HEK293 (cell line): Measurements from ENCODE around the gene SMAD7.

ENCODE experiments used
- CTCF ChIA-PET: fragments of 350-600 bp; formaldehyde crosslinking; extraction: SDS; loops from one replicate; lab custom pipeline; 2021; ENCODE audit warnings: antibody characterized with exemption; lab: Yijun Ruan, JAX
- POLR2A ChIA-PET: fragments of 300-600 bp; formaldehyde crosslinking; extraction: SDS; loops from one replicate; lab custom pipeline; 2020; ENCODE audit warnings: antibody characterized with exemption, inconsistent platforms; lab: Yijun Ruan, JAX
- H3K27ac ChIP-seq: fragments of 200-500 bp; sonication (Bioruptor generic); 2 replicates; pipeline ENCODE4 v1.5.1; 2014; ENCODE audit warnings: low read depth, low read length, control low read depth, inconsistent platforms; ENCODE audit errors: extremely low read depth
- H3K36me3 ChIP-seq, 2 experiments: fragments of 200-500 bp in 1 of 2; sonication (Bioruptor generic) in 1 of 2; 1 replicate in 1 of 2; 2 replicates in 1 of 2; pipeline ENCODE4 v1.5.1; 2014 to 2017; ENCODE audit warnings: inconsistent platforms in 2 of 2, low read length in 2 of 2; ENCODE audit not compliant: control insufficient read depth in 2 of 2, insufficient read depth in 1 of 2
- H3K4me1 ChIP-seq: fragments of 200-500 bp; sonication (Bioruptor generic); 2 replicates; pipeline ENCODE4 v1.5.1; 2014; ENCODE audit warnings: mild to moderate bottlenecking, low read length, inconsistent platforms; ENCODE audit not compliant: control insufficient read depth, insufficient read depth
- H3K4me3 ChIP-seq: 2 replicates; pipeline ENCODE4 v1.5.1; 2011; ENCODE audit warnings: low read depth, mild to moderate bottlenecking, control low read depth, low read length, moderate library complexity
- H3K9me3 ChIP-seq: fragments of 200-500 bp; sonication (Bioruptor generic); 2 replicates; pipeline ENCODE4 v1.5.1; 2014; ENCODE audit warnings: low read depth, low read length, inconsistent platforms; ENCODE audit not compliant: control insufficient read depth, insufficient read depth
- BCL11A ChIP-seq: fragments of 450-650 bp; formaldehyde crosslinking; IDR thresholded peaks from 2 replicates; pipeline ENCODE4 v1.5.1; 2016; ENCODE audit warnings: low read depth, missing biosample characterization, missing genetic modification characterization
- REST ChIP-seq: fragments of 450-650 bp; formaldehyde crosslinking; IDR thresholded peaks from 2 replicates; pipeline ENCODE4 v1.5.1; 2016; ENCODE audit warnings: missing biosample characterization, missing genetic modification characterization
- SETDB1 ChIP-seq: IDR thresholded peaks from one replicate; pipeline ENCODE4 v1.6.1; 2017; ENCODE audit warnings: mild to moderate bottlenecking, low read length, moderate library complexity, mixed read lengths; ENCODE audit not compliant: insufficient read length
- SP2 ChIP-seq: fragments of 450-650 bp; formaldehyde crosslinking; IDR thresholded peaks from 2 replicates; pipeline ENCODE4 v1.5.1; 2016; ENCODE audit warnings: missing biosample characterization, missing genetic modification characterization
- ZNF148 ChIP-seq: fragments of 450-650 bp; formaldehyde crosslinking; IDR thresholded peaks from 2 replicates; pipeline ENCODE4 v1.5.0; 2017; ENCODE audit warnings: missing biosample characterization, missing genetic modification characterization, borderline replicate concordance
- ZNF169 ChIP-seq: fragments of 450-650 bp; formaldehyde crosslinking; IDR thresholded peaks from 2 replicates; pipeline ENCODE4 v1.5.1; 2016; ENCODE audit warnings: missing biosample characterization, missing genetic modification characterization
- ZNF2 ChIP-seq: fragments of 450-650 bp; formaldehyde crosslinking; IDR thresholded peaks from 2 replicates; pipeline ENCODE4 v1.5.1; 2016; ENCODE audit warnings: missing biosample characterization, missing genetic modification characterization
- ZNF214 ChIP-seq: fragments of 450-650 bp; formaldehyde crosslinking; IDR thresholded peaks from 2 replicates; pipeline ENCODE4 v1.5.1; 2017; ENCODE audit warnings: missing biosample characterization, mild to moderate bottlenecking, missing genetic modification characterization, borderline replicate concordance
- ZNF23 ChIP-seq: fragments of 450-650 bp; formaldehyde crosslinking; IDR thresholded peaks from 2 replicates; pipeline ENCODE4 v1.5.1; 2016; ENCODE audit warnings: missing biosample characterization, missing genetic modification characterization, borderline replicate concordance
- ZNF280D ChIP-seq: fragments of 450-650 bp; formaldehyde crosslinking; IDR thresholded peaks from 2 replicates; pipeline ENCODE4 v1.5.1; 2016; ENCODE audit warnings: missing biosample characterization, missing genetic modification characterization
- ZNF354C ChIP-seq: fragments of 450-650 bp; formaldehyde crosslinking; IDR thresholded peaks from 2 replicates; pipeline ENCODE4 v1.5.1; 2016; ENCODE audit warnings: missing biosample characterization, missing genetic modification characterization, low read depth, borderline replicate concordance
- ZNF48 ChIP-seq: fragments of 450-650 bp; formaldehyde crosslinking; IDR thresholded peaks from 2 replicates; pipeline ENCODE4 v1.5.1; 2016; ENCODE audit warnings: missing biosample characterization, missing genetic modification characterization
- ZNF544 ChIP-seq: fragments of 450-650 bp; formaldehyde crosslinking; IDR thresholded peaks from 2 replicates; pipeline ENCODE4 v1.5.0; 2017; ENCODE audit warnings: missing biosample characterization, missing genetic modification characterization
- ZNF561 ChIP-seq: fragments of 450-650 bp; IDR thresholded peaks from 2 replicates; pipeline ENCODE4 v1.5.1; 2018; ENCODE audit warnings: missing biosample characterization, missing genetic modification characterization, borderline replicate concordance
- ZNF660 ChIP-seq: fragments of 450-650 bp; IDR thresholded peaks from 2 replicates; pipeline ENCODE4 v1.5.1; 2018; ENCODE audit warnings: missing biosample characterization, mild to moderate bottlenecking, missing genetic modification characterization
- ZSCAN18 ChIP-seq: fragments of 450-650 bp; formaldehyde crosslinking; IDR thresholded peaks from 2 replicates; pipeline ENCODE4 v1.5.1; 2016; ENCODE audit warnings: missing biosample characterization, missing genetic modification characterization
- TF ChIP-seq, protein P1 (sequence below): fragments of 450-650 bp; formaldehyde crosslinking; IDR thresholded peaks from 2 replicates; pipeline ENCODE4 v1.5.1; 2016; ENCODE audit warnings: missing biosample characterization, missing genetic modification characterization
- TF ChIP-seq, protein P2 (sequence below): fragments of 450-650 bp; formaldehyde crosslinking; IDR thresholded peaks from 2 replicates; pipeline ENCODE4 v1.5.1; 2016; ENCODE audit warnings: missing biosample characterization, missing genetic modification characterization, borderline replicate concordance

SMAD7 gene

GRCh38 chr18:48949050-48949605, 1.6 kb downstream of the SMAD7 start:
- CTCF ChIA-PET, result interaction anchor here (0.6 kb wide), 2 partner anchors 46 to 50 kb away, joined by 3 read pairs; no protein-coding TSS in a partner anchor
- no peaks in the 10 kb centered on the region for H3K9me3 ChIP-seq
- H3K36me3 ChIP-seq, result peaks cover 4 to 53% of the 10 kb centered on the region in 2 experiments; a peak in 2 of 3 replicates
- H3K4me3 ChIP-seq, result peak overlapping the region; percentile 91
- POLR2A ChIA-PET, result interaction anchor here (0.9 to 12.3 kb wide), 7 partner anchors 9 to 229 kb away, joined by 3 to 252 read pairs (median 5); no protein-coding TSS in a partner anchor
- H3K4me1 ChIP-seq, result peaks cover 32% of the 10 kb centered on the region
- H3K27ac ChIP-seq, result peak overlapping the region; percentile 100
- TF ChIP-seq ZNF544 (tag by site-specific recombination), result no peak
- TF ChIP-seq, protein P1, sequence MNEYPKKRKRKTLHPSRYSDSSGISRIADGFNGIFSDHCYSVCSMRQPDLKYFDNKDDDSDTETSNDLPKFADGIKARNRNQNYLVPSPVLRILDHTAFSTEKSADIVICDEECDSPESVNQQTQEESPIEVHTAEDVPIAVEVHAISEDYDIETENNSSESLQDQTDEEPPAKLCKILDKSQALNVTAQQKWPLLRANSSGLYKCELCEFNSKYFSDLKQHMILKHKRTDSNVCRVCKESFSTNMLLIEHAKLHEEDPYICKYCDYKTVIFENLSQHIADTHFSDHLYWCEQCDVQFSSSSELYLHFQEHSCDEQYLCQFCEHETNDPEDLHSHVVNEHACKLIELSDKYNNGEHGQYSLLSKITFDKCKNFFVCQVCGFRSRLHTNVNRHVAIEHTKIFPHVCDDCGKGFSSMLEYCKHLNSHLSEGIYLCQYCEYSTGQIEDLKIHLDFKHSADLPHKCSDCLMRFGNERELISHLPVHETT (tag by site-specific recombination), result no peak
- TF ChIP-seq SP2, result no peak
- TF ChIP-seq REST (tag by site-specific recombination), result no peak
- no peak for TF ChIP-seq ZNF561 (tag by site-specific recombination)
- TF ChIP-seq ZNF48 (tag by site-specific recombination), result no peak
- TF ChIP-seq ZNF354C, result no peak
- no peak for TF ChIP-seq ZNF23
- no peak; the same call in 1 of the 2 replicates for TF ChIP-seq BCL11A (tag by site-specific recombination)
- no peak for TF ChIP-seq ZNF169 (tag by site-specific recombination)
- no peak for TF ChIP-seq ZNF148 (tag by site-specific recombination)
- no peak for TF ChIP-seq ZSCAN18 (tag by site-specific recombination)
- TF ChIP-seq SETDB1, result no peak
- no peak for TF ChIP-seq ZNF2 (tag by site-specific recombination)
- TF ChIP-seq ZNF214 (tag by site-specific recombination), result no peak
- TF ChIP-seq, protein P2, sequence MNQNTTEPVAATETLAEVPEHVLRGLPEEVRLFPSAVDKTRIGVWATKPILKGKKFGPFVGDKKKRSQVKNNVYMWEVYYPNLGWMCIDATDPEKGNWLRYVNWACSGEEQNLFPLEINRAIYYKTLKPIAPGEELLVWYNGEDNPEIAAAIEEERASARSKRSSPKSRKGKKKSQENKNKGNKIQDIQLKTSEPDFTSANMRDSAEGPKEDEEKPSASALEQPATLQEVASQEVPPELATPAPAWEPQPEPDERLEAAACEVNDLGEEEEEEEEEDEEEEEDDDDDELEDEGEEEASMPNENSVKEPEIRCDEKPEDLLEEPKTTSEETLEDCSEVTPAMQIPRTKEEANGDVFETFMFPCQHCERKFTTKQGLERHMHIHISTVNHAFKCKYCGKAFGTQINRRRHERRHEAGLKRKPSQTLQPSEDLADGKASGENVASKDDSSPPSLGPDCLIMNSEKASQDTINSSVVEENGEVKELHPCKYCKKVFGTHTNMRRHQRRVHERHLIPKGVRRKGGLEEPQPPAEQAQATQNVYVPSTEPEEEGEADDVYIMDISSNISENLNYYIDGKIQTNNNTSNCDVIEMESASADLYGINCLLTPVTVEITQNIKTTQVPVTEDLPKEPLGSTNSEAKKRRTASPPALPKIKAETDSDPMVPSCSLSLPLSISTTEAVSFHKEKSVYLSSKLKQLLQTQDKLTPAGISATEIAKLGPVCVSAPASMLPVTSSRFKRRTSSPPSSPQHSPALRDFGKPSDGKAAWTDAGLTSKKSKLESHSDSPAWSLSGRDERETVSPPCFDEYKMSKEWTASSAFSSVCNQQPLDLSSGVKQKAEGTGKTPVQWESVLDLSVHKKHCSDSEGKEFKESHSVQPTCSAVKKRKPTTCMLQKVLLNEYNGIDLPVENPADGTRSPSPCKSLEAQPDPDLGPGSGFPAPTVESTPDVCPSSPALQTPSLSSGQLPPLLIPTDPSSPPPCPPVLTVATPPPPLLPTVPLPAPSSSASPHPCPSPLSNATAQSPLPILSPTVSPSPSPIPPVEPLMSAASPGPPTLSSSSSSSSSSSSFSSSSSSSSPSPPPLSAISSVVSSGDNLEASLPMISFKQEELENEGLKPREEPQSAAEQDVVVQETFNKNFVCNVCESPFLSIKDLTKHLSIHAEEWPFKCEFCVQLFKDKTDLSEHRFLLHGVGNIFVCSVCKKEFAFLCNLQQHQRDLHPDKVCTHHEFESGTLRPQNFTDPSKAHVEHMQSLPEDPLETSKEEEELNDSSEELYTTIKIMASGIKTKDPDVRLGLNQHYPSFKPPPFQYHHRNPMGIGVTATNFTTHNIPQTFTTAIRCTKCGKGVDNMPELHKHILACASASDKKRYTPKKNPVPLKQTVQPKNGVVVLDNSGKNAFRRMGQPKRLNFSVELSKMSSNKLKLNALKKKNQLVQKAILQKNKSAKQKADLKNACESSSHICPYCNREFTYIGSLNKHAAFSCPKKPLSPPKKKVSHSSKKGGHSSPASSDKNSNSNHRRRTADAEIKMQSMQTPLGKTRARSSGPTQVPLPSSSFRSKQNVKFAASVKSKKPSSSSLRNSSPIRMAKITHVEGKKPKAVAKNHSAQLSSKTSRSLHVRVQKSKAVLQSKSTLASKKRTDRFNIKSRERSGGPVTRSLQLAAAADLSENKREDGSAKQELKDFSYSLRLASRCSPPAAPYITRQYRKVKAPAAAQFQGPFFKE (tag by site-specific recombination), result no peak
- no peak; the same call in 1 of the 2 replicates for TF ChIP-seq ZNF660 (tag by site-specific recombination)
- no peak for TF ChIP-seq ZNF280D (tag by site-specific recombination)
